GM21447 (cell line): ENCODE data around the gene SLC25A5.
"Not testable (repeated sequence)": the region's sequence is repeated elsewhere in the genome, so short reads cannot be mapped to it uniquely, and the experiment has no call there.

Experiments used
- ATAC-seq: cut with Tn5 transposase; IDR thresholded peaks from one replicate; pipeline ENCODE4 v1.9.1; 2021; ENCODE audit not compliant: unreplicated experiment

SLC25A5 gene

GRCh38 chrX:119467842-119468550 is at the start of gene SLC25A5:
TSS of gene SLC25A5 (plus strand) at chrX:119468444. CDS start at chrX:119468516, 72 bp downstream.
- ATAC-seq: peak; percentile 70

DNA sequence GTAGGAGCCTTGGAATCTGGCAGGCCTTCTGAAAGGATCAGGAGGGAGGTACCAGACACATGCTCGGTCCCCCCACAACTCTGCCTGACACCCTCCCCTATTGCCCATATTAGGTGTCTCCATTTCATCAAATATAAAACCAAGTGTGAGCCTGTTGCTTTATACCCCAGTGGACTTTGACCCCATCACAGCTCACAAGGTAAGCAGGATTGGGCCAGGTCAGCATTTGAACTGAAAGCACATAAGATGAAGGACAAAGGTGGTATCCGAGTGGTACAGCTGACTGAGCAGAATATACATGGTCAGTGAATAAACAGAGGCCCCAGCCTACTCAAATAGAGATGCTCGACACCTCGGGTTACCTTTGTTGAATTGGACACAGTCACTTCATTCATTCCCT is 49.1 kb upstream of the SLC25A5 start:
- ATAC-seq: no peak

DNA sequence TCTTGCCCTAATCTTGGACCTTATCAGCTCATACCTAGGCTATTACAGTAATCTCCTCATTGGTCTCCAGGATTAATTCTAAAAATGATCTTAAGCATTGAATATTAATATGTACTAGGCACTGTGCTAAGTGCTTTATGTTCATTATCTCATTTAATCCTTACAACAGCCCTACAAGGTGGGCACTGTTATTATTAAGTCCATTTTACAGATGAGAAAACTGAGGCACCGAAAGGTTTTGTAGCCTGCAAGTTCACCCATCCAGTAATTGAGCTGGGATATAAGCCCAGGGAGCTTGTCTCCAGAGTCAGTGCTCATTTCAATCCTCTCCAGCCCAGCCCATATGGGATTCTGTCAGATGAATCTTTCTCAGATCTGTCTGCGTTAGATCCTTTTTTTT is 48.3 kb upstream of the SLC25A5 start:
- no peak for ATAC-seq

DNA sequence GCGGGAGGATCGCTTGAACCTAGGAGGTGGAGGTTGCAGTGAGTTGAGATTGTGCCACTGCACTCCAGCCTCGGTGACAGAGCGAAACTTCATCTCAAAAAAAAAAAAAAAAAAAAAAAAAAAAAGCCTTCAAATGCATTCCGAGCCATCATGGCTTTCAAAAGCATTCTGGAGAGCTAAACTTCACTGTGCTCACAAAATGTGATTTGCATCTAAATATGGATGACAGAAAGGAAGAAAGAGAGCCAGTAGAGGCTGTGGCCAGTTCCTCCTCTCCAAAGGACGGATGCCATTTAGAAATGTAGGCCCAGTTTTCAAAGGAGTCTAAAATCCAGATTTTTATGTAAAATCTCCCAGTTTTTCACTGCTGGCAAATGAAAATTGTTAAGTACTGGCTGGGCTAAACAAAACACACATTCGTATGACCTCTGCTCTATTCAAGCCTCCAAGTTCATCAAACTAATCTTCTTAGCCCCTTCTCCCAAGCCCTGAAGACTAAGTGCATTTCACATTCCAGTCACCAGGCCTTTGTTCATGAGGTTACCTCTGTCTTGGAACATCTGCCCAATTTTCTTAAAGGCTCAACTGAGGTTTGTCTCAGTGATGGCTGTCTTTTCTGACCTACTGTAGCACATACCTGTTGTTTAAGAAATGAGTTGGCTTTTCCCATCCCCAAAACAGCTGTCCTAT is 47.1 kb upstream of the SLC25A5 start:
- ATAC-seq: no peak

GRCh38 chrX:119423631-119424030 is 44.6 kb upstream of the SLC25A5 start:
- ATAC-seq: no peak

DNA sequence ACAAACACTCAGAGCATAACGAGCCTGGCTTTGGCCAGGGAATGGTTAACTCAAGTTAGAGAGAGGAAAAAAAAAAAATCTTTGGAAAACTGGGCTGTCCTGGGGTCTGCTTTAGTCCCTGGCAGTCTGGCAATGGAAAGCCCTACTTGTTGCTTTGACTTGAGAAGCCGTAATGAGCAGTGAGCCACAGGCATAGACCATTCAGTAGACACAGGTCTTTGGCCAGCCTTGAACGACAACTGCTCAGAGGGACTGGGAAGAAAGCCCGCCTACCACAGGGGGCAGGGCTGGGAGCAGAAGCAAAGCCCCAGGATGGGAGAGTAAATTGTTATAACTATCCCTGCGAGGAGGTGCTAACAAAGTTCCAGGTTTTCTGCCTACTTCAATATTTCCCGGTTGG is 43.2 kb upstream of the SLC25A5 start:
- no peak for ATAC-seq

DNA sequence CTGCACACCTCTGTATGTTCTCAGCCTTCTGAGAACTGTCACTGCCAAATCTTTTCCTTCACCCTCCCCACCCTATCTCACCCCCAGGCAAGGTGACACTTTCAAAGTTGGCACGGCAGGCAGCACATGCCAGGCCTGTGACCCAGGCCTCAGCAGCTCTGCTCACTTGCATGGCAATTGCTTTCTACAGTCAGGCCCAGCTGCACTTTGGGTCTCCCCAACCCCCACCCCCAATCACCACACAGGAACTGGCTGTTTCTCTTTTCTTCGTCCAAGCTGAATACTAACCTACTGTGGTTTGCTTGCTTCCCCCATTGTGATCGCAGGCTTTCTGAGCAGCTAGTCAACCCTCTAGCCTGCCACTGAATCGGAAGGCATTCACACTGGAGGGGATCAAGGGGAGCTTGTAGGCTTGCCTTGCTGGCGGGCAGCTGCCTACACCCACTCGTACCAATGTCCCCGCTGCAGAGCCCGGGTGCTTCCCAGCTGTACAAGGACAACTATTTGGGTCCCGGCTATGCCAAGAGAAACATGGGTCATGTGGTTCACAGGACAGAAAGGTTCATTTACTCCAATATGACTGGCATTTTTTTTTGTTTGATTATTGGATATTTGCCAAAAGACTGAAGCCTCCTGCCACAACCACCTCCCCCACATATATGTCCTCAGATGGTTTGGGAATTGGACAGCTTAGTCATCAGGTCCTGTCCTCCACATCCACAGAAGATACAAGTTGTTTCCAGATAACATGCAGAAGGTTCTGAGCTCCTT is 41.0 kb upstream of the SLC25A5 start:
- peak; percentile 89 for ATAC-seq

DNA sequence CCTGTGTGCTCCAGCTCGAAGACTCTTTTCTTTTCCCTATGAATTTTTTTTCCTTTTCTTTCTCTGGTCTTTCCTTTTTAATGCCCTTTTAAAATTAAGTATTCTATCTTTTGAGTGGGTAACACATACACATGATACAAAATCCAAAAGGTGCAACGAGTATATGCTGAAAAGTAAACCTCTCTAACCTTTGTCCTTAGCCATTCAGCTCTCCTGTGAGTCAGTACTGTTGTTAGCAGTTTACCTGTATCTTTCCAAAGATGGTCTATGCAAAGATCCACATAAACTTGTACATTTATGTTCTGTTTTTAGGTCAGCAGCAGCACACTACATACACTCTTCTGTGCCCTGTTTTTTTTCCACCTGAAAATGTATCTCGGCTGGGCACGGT is 40.5 kb upstream of the SLC25A5 start:
- no peak for ATAC-seq

- ATAC-seq: no peak
These were observed 38.8 kb upstream of the SLC25A5 start for GRCh38 chrX:119429471-119429870.

DNA sequence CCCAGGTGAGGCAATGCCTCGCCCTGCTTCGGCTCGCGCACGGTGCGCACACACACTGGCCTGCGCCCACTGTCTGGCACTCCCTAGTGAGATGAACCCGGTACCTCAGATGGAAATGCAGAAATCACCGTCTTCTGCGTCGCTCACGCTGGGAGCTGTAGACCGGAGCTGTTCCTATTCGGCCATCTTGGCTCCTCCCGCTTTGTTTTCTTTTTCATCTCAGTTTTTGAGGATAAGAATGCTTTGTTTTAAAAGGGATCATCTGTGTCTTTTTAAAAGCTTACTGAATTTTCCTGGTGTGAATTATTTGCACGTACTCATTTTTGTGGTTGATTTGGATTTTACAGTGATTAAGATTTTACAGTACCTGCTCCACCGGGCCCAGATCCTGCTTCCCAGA is 26.9 kb upstream of the SLC25A5 start:
- ATAC-seq: not testable (repeated sequence)

- no peak for ATAC-seq
These were observed 26.0 kb upstream of the SLC25A5 start for GRCh38 chrX:119442286-119442685.

- ATAC-seq: no peak
These were observed 15.0 kb upstream of the SLC25A5 start for GRCh38 chrX:119453202-119453601.

GRCh38 chrX:119455264-119455663 is 13.0 kb upstream of the SLC25A5 start:
- no peak for ATAC-seq

DNA sequence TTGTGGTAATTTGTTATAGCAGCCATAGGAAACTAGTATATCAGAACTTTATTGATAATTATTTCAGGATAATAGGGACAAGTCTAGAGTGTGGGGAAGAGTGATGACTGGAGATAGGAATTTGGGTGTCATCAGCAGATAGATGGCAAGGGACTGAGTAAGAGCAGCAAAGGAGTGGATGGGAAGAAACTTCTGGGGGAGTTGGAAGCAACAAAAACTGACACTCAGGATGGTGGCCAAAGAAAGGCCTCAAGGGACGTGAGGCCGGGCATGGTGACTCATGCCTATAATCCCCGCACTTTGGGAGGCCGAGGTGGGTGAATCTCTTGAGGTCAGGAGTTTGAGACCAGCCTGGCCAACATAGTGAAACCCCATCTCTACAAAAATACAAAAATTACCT is 9.1 kb upstream of the SLC25A5 start:
- no peak for ATAC-seq

DNA sequence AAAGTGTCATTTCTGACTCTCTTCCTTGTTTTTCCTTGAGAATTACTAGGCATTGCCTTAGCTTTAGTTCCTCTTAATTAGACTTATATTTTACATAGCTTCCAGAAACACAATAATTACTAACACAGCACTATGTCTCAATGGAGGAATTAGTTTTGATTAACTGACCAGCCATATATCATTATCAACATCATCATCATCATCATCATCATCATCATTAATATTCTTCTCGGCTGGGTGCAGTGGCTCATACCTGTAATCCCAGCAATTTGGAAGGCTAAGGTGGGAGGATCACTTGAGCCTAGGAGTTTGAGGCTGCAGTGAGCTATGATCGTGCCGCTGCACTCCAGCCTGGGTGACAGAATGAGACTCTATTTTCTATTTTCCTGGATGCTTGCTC is 2.7 kb upstream of the SLC25A5 start:
- ATAC-seq: no peak

GRCh38 chrX:119466970-119467369 is 1.3 kb upstream of the SLC25A5 start:
- no peak for ATAC-seq

- ATAC-seq: no peak
These were observed 811 bp upstream of the SLC25A5 start for GRCh38 chrX:119467433-119467832.

DNA sequence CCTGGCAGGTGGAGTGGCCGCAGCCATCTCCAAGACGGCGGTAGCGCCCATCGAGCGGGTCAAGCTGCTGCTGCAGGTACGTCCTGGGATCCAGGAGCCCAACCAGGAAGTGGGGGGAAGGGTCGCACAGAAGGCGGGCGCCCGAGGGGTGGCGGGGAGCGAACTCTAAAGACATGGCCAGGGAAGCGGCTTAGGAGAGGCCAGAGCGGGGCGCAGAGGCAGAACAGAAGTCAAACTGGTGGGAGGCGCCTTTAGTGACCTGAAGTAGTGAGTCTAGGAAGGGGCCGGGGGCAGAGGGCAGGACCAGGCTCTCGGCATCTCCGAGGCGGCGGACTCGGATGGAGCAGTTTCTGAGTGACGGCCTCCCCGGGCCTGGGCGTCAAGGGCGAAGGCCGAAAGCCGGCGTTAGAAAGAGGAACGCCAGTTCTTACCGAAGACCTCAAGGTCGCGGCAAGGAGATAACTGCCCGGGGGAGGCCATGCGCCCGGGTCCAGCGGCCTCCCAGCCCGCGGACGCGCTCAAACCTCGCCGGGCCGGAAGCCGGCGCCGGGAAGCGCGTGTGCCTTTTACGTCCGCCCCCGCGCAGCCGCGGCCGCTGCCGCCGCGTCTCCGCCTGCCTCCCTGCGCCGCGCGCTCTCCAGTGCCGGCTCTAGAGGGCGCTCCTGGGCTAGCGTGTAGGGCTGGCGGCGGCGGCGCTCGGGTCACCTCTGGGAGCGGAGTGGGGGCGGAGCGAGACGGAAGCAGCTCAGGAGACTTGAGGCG is 488 bp downstream of the SLC25A5 start:
- ATAC-seq: peak; percentile 74

GRCh38 chrX:119469313-119469635 is 1.0 kb downstream of the SLC25A5 start:
- ATAC-seq: no peak

- ATAC-seq: no peak
These were observed 6.6 kb downstream of the SLC25A5 start for GRCh38 chrX:119474615-119475388.
